DMS153 treated with DMSO at 0.1 percent for 48 hours (cell line): ENCODE data around the gene LSAMP.
"Not testable (repeated sequence)": the region's sequence is repeated elsewhere in the genome, so short reads cannot be mapped to it uniquely, and the experiment has no call there.

ENCODE experiments used
- DNase-seq: peaks from one replicate; lab custom pipeline; 2025; ENCODE audit not compliant: unreplicated experiment; lab: John Stamatoyannopoulos, UW

The LSAMP gene

GRCh38 chr3:115783938-115784738 lies 661.1 kb downstream of the LSAMP start:
- DNase-seq: peak; percentile 95

- not testable (repeated sequence) for DNase-seq
These were observed 661.9 kb downstream of the LSAMP start for GRCh38 chr3:115783426-115783825.

GRCh38 chr3:115779011-115779410 lies 666.3 kb downstream of the LSAMP start:
- DNase-seq: no peak

GRCh38 chr3:115772951-115773350 lies 672.3 kb downstream of the LSAMP start:
- no peak for DNase-seq

GRCh38 chr3:115768661-115769060 lies 676.6 kb downstream of the LSAMP start:
- no peak for DNase-seq

DNA sequence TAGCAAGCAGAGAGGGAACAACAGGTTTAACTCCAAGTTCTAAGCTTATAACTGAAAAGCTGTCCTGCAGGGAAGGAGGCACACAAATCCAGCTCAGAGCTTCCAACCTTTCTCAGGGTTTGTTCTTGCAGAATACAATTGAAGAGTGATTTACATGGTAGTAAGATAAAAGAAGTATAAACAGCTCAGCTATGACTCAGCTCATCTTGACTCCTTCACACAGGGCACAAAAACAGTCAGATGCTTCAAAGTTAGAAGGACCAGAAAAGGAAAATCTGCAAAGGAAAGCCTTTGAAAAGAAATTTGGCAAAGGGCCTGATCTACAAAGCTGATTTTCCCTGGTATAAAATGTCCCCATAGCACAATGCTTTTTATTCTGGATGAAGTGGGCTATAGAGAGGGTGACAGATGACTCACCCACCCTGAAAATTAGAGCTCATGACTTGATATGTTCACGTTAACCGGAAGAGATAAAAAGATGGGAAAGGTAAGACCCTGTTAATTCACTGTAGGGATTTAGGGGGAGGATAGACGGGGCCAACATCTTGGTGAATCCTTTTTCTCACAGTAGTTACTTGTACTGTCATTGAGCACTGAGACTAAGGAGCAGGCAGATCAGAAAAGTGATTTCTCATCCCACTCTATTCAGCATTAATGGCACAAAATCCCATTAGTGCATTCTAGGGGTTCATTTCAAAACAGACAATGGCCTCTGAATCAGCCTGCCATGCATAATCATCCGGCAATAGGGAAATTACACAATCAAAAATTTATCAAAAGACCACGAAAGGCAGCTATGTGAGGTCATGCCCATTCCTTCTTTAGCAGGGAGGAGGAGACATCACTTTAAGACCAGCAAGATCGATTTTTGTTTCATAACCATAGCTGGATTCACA lies 678.5 kb downstream of the LSAMP start:
- DNase-seq: no peak

DNA sequence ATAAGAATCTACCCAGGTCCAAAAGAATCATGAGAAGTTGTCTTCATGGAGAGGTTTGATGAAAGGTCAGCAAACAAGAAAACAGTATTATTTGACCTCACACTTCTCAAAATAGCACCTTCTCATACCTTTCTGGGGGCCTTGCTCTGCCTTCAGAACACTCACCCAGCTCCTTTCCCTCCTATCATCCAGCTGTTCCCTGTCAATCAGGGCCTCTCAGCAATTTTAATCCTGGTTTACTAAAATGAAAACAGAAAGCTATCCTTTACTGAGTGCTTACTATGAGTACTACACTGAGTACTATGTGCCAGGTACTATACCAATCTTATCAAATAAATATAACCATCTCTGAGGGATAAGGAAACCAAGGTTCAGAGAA lies 683.4 kb downstream of the LSAMP start:
- no peak for DNase-seq

GRCh38 chr3:115760716-115761115 lies 684.6 kb downstream of the LSAMP start:
- DNase-seq: no peak

DNA sequence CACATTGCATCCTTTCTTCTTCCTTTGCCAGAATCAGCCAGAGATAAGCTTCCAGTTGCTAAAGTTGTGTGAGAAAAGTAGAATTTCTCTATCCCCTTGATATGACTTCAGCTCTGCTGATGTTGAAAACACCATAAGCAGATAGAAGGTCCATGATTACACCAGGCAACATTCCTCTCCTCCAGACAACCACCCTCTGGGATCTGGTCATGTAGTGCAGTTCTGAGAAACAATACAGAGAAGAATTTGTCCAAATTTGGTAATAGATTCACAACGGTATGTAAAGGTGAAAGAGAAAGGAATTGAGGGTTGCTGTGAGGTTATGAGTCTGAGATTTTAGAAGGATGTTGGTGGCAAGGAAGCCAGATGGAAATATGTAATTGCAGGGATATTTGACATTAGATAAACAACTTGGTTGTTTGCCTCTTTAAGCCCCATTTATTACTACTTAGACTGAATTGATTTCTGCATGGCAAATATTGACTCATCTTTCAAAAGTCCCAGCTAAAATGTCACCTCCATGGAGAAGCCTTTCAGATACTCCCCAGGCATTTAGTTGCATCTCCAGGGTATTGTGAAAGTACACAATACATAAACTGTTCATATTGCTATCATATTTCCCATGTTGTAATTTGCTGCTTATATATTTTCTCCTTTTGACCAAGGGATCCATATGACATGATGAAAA lies 687.1 kb downstream of the LSAMP start:
- no peak for DNase-seq

DNA sequence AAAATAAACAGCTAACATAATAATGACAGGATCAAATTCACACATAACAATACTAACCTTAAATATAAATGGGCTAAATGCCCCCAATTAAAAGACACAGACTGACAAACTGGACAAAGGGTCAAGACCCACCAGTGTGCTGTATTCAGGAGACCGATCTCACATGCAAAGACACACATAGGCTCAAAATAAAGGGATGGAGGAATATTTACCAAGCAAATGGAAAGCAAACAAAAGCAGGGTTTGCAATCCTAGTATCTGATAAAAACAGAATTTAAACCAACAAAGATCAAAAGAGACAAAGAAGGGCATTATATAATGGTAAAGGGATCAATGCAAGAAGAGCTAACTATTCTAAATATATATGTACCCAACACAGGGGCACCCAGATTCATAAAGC lies 692.3 kb downstream of the LSAMP start:
- not testable (repeated sequence) for DNase-seq
